ENCODE measurements around the gene RAB34.
A peak's percentile ranks its signal among the peaks of the same experiment; 100 is the strongest.
"Not testable (repeated sequence)": the region's sequence is repeated elsewhere in the genome, so short reads cannot be mapped to it uniquely, and the experiment has no call there.

The RAB34 gene

DNA sequence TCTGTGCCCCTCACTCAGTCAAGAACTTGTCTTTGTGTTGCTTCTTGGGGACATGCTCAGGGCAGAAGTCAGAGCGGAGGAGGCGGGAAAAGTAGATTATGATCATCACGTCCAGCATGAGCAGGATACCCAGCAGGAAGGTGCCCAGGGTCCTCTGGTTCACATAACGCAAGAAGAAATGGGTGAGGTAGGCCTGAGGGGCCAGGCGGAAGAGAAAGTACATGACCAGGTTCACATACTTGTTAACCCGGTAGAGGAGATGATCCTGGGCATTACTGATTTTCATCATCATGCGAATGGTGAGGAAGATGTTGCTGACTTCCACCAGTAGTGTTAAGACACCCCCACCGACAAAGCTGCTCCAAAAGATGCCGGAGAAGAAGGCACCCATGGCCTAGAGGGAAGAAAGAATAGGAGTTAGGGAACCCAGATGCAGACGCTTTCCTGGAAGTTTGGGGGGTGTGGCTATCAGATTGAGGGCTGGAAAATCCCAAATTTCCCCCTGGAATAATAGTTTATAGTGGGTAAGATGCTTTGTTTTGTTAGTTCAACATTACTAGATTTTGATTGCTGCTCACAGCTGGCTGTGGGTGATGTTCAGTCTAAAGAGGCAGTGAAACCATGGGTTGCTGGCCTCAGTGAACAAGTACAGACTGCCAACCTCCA is 7.0 kb upstream of the RAB34 start:
- TF ChIP-seq, protein P1, sequence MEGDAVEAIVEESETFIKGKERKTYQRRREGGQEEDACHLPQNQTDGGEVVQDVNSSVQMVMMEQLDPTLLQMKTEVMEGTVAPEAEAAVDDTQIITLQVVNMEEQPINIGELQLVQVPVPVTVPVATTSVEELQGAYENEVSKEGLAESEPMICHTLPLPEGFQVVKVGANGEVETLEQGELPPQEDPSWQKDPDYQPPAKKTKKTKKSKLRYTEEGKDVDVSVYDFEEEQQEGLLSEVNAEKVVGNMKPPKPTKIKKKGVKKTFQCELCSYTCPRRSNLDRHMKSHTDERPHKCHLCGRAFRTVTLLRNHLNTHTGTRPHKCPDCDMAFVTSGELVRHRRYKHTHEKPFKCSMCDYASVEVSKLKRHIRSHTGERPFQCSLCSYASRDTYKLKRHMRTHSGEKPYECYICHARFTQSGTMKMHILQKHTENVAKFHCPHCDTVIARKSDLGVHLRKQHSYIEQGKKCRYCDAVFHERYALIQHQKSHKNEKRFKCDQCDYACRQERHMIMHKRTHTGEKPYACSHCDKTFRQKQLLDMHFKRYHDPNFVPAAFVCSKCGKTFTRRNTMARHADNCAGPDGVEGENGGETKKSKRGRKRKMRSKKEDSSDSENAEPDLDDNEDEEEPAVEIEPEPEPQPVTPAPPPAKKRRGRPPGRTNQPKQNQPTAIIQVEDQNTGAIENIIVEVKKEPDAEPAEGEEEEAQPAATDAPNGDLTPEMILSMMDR (conservative IDR thresholded peaks at IDR 0.05; ENCODE audit: low read depth, low read length): no peak
- no peak for DNase-seq (ENCODE audit: low read depth)
- peak overlapping the region; percentile 69 for H3K4me3 ChIP-seq (ENCODE audit: low read depth, low read length)

DNA sequence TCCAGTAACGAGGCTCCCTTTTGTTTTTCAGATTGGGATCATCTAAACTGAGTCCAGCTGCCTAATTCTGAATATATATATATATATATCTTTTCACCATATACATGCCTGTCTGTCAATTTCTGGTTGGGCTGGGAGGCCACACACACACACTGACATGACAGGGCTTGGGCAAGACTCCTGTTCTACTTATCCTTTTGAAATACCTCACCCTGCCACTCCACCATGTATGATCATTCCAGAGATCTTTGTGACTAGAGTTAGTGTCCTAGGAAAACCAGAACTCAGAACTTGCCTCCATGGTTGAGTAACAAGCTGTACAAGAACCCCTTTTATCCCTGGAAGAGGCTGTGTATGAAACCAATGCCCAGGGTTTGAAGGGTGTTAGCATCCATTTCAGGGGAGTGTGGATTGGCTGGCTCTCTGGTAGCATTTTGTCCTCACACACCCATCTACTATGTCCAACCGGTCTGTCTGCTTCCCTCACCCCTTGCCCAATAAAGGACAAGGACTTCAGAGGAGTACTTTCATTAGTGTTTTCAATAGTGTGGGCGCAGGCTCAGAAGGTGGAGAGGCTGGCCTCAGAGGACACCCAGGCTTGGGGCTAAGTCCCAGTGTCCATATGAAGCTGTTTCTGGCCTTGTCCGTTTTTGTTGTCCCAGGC is 6.3 kb upstream of the RAB34 start:
- not testable (repeated sequence) for DNase-seq (ENCODE audit: low read depth); H3K4me3 ChIP-seq (ENCODE audit: low read depth, low read length)

GRCh38 chr17:28723159-28723835 is 5.6 kb upstream of the RAB34 start:
- TF ChIP-seq, protein P1 (conservative IDR thresholded peaks at IDR 0.05; ENCODE audit: low read depth, low read length): no peak
- no peak for DNase-seq (ENCODE audit: low read depth)
- H3K4me3 ChIP-seq (ENCODE audit: low read depth, low read length): no peak overlapping the region

DNA sequence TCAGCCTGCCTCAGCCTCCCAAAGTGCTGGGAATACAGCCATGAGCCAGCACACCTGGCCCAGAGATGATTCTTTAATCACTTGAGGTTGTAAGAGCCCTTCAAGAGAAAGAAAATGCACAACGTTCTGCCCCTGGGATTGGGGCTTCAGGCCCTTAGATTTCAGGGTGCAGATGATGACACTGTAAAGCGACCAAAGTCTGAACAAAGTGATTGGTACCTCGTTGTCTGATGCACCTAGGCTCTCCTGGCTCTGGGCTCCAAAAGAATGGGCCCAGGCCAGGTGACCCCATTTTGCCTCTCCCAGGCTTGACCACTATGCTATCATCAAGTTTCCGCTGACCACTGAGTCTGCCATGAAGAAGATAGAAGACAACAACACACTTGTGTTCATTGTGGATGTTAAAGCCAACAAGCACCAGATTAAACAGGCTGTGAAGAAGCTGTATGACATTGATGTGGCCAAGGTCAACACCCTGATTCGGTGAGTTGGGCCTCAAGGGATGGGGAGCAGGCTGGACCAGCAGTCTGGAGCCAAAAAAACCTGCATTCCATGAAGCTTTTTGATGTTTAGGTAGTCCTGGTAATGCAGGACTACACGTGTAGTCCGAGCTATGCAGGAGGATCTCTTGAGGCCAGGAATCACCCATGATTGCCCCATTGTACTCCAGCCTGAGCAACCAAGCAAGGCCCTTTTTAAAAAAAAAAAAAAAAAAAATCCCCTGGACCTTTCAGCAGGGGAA is 4.9 kb upstream of the RAB34 start:
- TF ChIP-seq, protein P1 (conservative IDR thresholded peaks at IDR 0.05; ENCODE audit: low read depth, low read length): no peak
- DNase-seq (ENCODE audit: low read depth): no peak
- no peak overlapping the region for H3K4me3 ChIP-seq (ENCODE audit: low read depth, low read length)

DNA sequence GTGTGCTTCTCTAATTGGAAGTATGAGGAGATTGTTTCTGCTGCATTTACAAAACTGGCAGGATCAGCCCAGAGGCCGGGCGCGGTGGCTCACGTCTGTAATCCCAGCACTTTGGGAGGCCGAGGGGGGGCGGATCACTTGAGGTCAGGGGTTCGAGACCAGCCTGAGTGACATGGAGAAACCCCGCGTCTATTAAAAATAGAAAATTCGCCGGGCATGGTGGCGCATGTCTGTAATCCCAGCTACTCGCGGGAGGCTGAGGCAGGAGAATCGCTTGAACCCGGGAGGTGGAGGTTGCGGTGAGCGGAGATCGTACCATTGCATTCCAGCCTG is 3.3 kb upstream of the RAB34 start:
- not testable (repeated sequence) for DNase-seq (ENCODE audit: low read depth)
- H3K4me3 ChIP-seq (ENCODE audit: low read depth, low read length): peak overlapping the region; percentile 99

DNA sequence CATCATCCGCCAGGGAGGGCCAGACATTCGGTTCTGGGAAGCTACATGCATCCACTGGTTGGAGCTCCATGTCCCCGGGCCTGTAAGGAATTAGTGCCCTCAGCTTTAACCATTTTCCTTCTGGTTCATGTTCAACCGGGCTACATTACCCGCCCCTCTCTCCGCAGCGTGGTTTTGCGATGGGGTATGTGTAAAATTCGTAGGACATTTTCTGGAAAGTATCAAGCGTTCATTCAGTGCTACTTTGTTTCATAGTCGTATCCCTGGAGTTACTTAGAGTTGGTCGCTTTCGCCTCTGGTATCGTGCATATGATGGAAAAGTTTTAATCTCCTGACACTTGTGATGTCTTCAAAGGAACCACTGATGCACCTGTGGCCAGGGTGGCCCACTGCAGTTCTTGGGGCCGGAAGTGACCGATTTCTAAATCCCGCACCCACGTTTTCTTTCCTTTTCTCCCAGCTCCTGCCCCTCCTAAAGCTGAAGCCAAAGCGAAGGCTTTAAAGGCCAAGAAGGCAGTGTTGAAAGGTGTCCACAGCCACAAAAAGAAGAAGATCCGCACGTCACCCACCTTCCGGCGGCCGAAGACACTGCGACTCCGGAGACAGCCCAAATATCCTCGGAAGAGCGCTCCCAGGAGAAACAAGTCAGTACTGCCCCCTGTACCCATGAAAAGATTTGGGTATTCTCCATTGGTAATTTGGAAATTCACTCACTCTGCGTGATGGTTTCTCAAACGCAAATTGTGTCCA is 2.8 kb upstream of the RAB34 start:
- TF ChIP-seq, protein P1 (conservative IDR thresholded peaks at IDR 0.05; ENCODE audit: low read depth, low read length): peak; percentile 12
- peak overlapping the region; percentile 99 for H3K4me3 ChIP-seq (ENCODE audit: low read depth, low read length)
- no peak for DNase-seq (ENCODE audit: low read depth)

GRCh38 chr17:28719021-28719433 is 1.4 kb upstream of the RAB34 start:
- H3K4me3 ChIP-seq (ENCODE audit: low read depth, low read length): peak overlapping the region; percentile 99
- TF ChIP-seq, protein P1 (conservative IDR thresholded peaks at IDR 0.05; ENCODE audit: low read depth, low read length): no peak
- DNase-seq (ENCODE audit: low read depth): no peak
